HCT116 (cell line): Measurements from ENCODE around the gene POMGNT2. TPM values are rescaled to one million over a fixed set of nuclear protein-coding genes. Genes with fewer than 3 reads are reported as not detected.

Experiments
- ATAC-seq: fragments of 200-7000 bp; cut with Tn5 transposase; 2 replicates; pipeline ENCODE4 v1.9.1; 2020; ENCODE audit warnings: mild to moderate bottlenecking, moderate library complexity
- BruUV-seq: library from RNA; stranded (reverse); fragments of 400-500 nt; replicated peaks from 2 replicates; lab custom pipeline; 2021; lab: Mats Ljungman, UMichigan
- CTCF ChIA-PET: fragments of 300-600 bp; sonication (Branson Sonifier 250); formaldehyde crosslinking; loops from one replicate; lab custom pipeline; 2021; ENCODE audit warnings: antibody characterized with exemption; lab: Charles Lee
- POLR2A ChIA-PET: fragments of 300-600, 350-600 bp; sonication (Branson Sonifier 250); formaldehyde crosslinking; loops from one replicate; lab custom pipeline; 2021; ENCODE audit warnings: antibody characterized with exemption; lab: Charles Lee
- RAD21 ChIA-PET, 2 experiments: fragments of 300-600 bp; sonication (Branson Sonifier 250); formaldehyde crosslinking; loops; one replicate each; lab custom pipeline; 2023; ENCODE audit warnings: low total read pairs in 2 of 2; ENCODE audit not compliant: uncharacterized antibody in 2 of 2, unreplicated experiment in 2 of 2, low non-redundant PET in 1 of 2; lab: Charles Lee
- DNase-seq: peaks from one replicate; pipeline ENCODE4 v3.0.0-alpha.2; 2010; ENCODE audit warnings: low read depth, low spot score
- H2AFZ ChIP-seq: fragments of 200-600 bp; shearing (Covaris generic), sonication (generic); 2 replicates; pipeline ENCODE4 v1.6.1; 2017; ENCODE audit warnings: low read depth, mixed run types, mixed read lengths, antibody characterized with exemption, low read length; ENCODE audit not compliant: poor library complexity, severe bottlenecking
- H3K27ac ChIP-seq: 2 replicates; pipeline ENCODE4 v1.5.1; 2012; ENCODE audit warnings: low read depth, low read length
- H3K27me3 ChIP-seq: fragments of 200-600 bp; sonication (generic); 2 replicates; pipeline ENCODE4 v1.6.1; 2016; ENCODE audit warnings: mixed run types, low read length, mixed read lengths; ENCODE audit not compliant: insufficient read depth
- H3K36me3 ChIP-seq, 2 experiments: fragments of 200-500 bp in 1 of 2; fragments of 200-600 bp in 1 of 2; sonication (Bioruptor generic) in 1 of 2; sonication (generic) in 1 of 2; 2 replicates each; pipeline versions ENCODE4 v1.5.1 to v1.6.1; 2014 to 2016; ENCODE audit warnings: low read length in 2 of 2, inconsistent platforms in 1 of 2, mixed read lengths in 1 of 2, mixed run types in 1 of 2; ENCODE audit not compliant: insufficient read depth in 2 of 2, control insufficient read depth in 1 of 2
- H3K4me1 ChIP-seq, 2 experiments: fragments of 200-600 bp in 1 of 2; sonication (generic) in 1 of 2; 2 replicates each; pipeline versions ENCODE4 v1.5.1 to v1.6.1; 2012 to 2017; ENCODE audit warnings: low read length in 2 of 2, inconsistent platforms in 1 of 2, mild to moderate bottlenecking in 1 of 2, mixed read lengths in 1 of 2, mixed run types in 1 of 2, moderate library complexity in 1 of 2; ENCODE audit not compliant: insufficient read depth in 2 of 2, control insufficient read depth in 1 of 2
- H3K4me2 ChIP-seq: fragments of 200-600 bp; sonication (generic); 2 replicates; pipeline ENCODE4 v1.6.1; 2017; ENCODE audit warnings: mixed run types, low read length, mixed read lengths
- H3K4me3 ChIP-seq, 2 experiments: fragments of 200-600 bp in 1 of 2; sonication (generic) in 1 of 2; replicated peaks in 1 of 2; 2 replicates each; pipeline ENCODE4 v1.5.1; 2011 to 2016; ENCODE audit warnings: low read length in 2 of 2, control low read depth in 1 of 2, low read depth in 1 of 2, mild to moderate bottlenecking in 1 of 2, mixed read lengths in 1 of 2, mixed run types in 1 of 2
- H3K79me2 ChIP-seq: fragments of 200-600 bp; sonication (generic); 2 replicates; pipeline ENCODE4 v1.6.1; 2017; ENCODE audit warnings: mild to moderate bottlenecking, mixed run types, low read length, moderate library complexity, mixed read lengths; ENCODE audit not compliant: insufficient read depth
- H3K9ac ChIP-seq: fragments of 200-600 bp; sonication (generic); 2 replicates; pipeline ENCODE4 v1.6.1; 2016; ENCODE audit warnings: low read length, mixed read lengths
- H3K9me2 ChIP-seq: fragments of 200-600 bp; sonication (generic), shearing (Covaris generic); 2 replicates; pipeline ENCODE4 v1.6.1; 2017; ENCODE audit warnings: mixed run types, mild to moderate bottlenecking, moderate library complexity; ENCODE audit not compliant: insufficient read depth
- H3K9me3 ChIP-seq, 2 experiments: fragments of 200-500 bp in 1 of 2; fragments of 200-600 bp in 1 of 2; sonication (Bioruptor generic) in 1 of 2; sonication (generic) in 1 of 2; 2 replicates each; pipeline ENCODE4 v1.6.1; 2014 to 2017; ENCODE audit warnings: low read length in 2 of 2, mixed read lengths in 2 of 2, inconsistent platforms in 1 of 2, low read depth in 1 of 2, mild to moderate bottlenecking in 1 of 2, mixed run types in 1 of 2, moderate library complexity in 1 of 2; ENCODE audit not compliant: control insufficient read depth in 1 of 2, insufficient read depth in 1 of 2
- H4K20me1 ChIP-seq: fragments of 200-600 bp; sonication (generic), shearing (Covaris generic); 2 replicates; pipeline ENCODE4 v1.6.1; 2017; ENCODE audit warnings: mixed run types, mild to moderate bottlenecking, moderate library complexity; ENCODE audit not compliant: insufficient read depth
- MAX ChIP-seq: IDR thresholded peaks from 2 replicates; pipeline ENCODE4 v1.6.1; 2012
- RAD21 ChIP-seq: IDR thresholded peaks from 2 replicates; pipeline ENCODE4 v1.6.1; 2012; ENCODE audit warnings: low read depth, mild to moderate bottlenecking
- TCF7L2 ChIP-seq: IDR thresholded peaks from 2 replicates; pipeline ENCODE4 v1.7.0; 2011; ENCODE audit warnings: borderline replicate concordance, inconsistent platforms; ENCODE audit not compliant: insufficient read depth, insufficient read length; ENCODE audit errors: extremely low read depth
- ZFX ChIP-seq: fragments of 450-650 bp; IDR thresholded peaks from 2 replicates; pipeline ENCODE4 v1.6.1; 2017
- intact Hi-C: fragments of 100-400 bp; cut with micrococcal nuclease; formaldehyde crosslinking; loops from 2 replicates; pipeline ENCODE4 v1.10.0; 2022
- total RNA-seq: library from RNA; stranded (reverse); gene quantifications from one replicate; pipeline ENCODE4 v1.2.1, GENCODE V29; 2021; ENCODE audit not compliant: unreplicated experiment

The POMGNT2 gene
- total RNA-seq, 1 experiment from 2014 or later = 21.6 TPM

DNA sequence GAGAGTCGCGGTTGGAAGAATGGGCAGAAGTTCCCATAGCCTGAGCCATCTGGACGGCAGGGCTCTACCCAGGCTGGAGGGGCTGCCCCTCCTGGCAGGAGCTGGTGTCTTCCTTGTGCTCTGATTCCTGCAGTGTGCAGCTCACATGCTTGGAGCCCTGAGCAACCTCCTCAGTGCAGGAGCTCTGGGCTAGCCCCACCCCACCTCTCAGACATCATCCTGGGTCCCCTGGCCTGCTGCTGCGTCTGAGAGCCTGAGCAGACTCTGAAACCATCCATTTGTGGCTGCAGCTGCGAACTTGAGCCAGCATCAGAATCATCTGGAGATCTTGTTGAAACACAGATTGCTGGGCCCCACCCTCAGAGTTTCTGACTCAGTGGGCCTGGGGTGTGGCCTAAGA lies 42.8 kb downstream of the POMGNT2 start:
- no TSS peak for BruUV-seq
- Histone ChIP-seq H3K36me3 (no peaks in the 10 kb centered on the region), H3K9me3 (no peaks in the 10 kb centered on the region), H4K20me1 (no peaks in the 10 kb centered on the region)
- no peak for ATAC-seq
- intact Hi-C loops = no loop called here
- TF ChIP-seq ZFX = no peak
- TF ChIP-seq, all 23 proteins: peak for 0
- DNase-seq = no peak
- Histone ChIP-seq H3K27me3 (no peaks in the 10 kb centered on the region), H3K9me2 (no peaks in the 10 kb centered on the region), H3K79me2 (no peaks in the 10 kb centered on the region), H3K9ac (no peak overlapping the region), H3K4me2 (no peak overlapping the region), H3K27ac (no peak overlapping the region), H3K4me3 (no peak overlapping the region), H3K4me1 (no peaks in the 10 kb centered on the region), H2AFZ (no peak overlapping the region)
- RAD21 ChIA-PET = no interaction called here
- CTCF ChIA-PET = no interaction called here
- POLR2A ChIA-PET = no interaction called here

DNA sequence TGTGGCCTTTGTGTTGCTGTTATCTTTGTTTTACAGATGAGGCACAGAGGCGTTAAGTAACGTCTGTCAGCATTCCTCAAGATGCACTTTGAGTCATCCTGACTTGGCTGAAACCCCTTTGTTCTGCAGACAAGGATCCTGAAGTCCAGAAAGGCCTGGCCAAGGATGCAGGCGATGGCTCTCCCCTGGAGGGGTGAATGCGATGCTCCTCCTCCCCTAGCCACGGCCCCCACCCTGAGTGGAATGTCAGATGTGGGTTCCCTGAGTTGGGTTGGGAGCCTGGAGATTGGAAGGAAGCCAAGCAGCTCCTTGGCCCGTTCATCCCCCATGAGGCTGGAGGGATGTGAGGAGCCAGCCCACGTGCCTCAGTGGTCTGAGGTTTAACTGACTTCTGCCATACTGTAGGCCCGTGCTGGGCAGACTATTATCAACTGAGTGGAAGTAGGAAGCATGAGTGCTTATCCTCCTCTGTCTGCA lies 43.3 kb downstream of the POMGNT2 start:
- Histone ChIP-seq H3K4me2 (no peak overlapping the region), H3K27ac (no peak overlapping the region), H3K4me1 (no peaks in the 10 kb centered on the region), H3K9me3 (no peaks in the 10 kb centered on the region), H3K79me2 (no peaks in the 10 kb centered on the region), H3K36me3 (no peaks in the 10 kb centered on the region), H4K20me1 (no peaks in the 10 kb centered on the region), H3K27me3 (no peaks in the 10 kb centered on the region), H3K9me2 (no peaks in the 10 kb centered on the region), H2AFZ (no peak overlapping the region), H3K4me3 (no peak overlapping the region), H3K9ac (no peak overlapping the region)
- DNase-seq = no peak
- CTCF ChIA-PET = no interaction called here
- TF ChIP-seq TCF7L2 (no peak), MAX (no peak), RAD21 (no peak)
- BruUV-seq = no TSS peak
- RAD21 ChIA-PET = no interaction called here
- POLR2A ChIA-PET = no interaction called here
- intact Hi-C loops = no loop called here
- ATAC-seq = no peak
